DMS53 treated with DMSO at 0.1 percent for 48 hours (cell line): Measurements from ENCODE around the gene TIFAB.

Source experiments
- DNase-seq: peaks from one replicate; lab custom pipeline; 2025; ENCODE audit not compliant: unreplicated experiment; lab: John Stamatoyannopoulos, UW

TIFAB gene

DNA sequence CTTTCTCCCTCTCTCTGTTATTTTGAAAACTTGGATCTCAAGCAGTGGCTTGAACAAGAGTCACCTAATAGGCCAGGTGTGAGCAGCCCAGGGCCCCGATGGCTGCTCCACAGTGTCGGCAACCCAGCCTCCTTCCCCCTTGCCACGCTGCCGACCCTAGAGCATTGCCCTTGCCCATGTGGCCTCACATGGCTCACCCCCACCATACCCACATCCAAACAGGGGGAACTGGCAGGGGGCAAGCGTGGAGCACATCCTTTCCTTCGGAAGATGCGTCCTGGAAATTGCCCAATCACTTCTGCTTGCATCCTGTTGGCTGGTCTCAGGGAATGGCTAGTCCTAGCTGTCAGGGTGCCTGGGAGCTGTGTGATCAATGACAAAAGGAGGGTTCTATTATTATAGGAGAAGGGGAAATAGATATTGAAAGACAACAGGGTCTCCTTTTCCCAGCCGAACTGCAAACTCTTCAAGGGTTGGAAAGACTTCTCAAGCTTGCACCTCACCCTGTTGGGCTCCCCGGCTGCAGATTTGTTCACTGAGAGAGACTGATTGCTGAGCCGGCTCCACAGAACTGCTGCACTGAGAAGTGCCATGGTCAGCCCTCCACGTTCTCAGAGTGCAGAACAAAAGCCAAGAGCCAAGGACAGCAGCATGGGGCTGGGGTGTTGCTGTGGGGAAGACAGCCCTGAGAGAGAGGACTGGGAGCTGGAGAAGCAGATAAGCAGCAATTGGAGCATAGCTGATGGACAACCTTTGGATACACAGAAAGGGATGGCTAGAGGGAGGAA is 8.3 kb upstream of the TIFAB start:
- no peak for DNase-seq

GRCh38 chr5:135458921-135459331 is 6.8 kb upstream of the TIFAB start:
- no peak for DNase-seq

DNA sequence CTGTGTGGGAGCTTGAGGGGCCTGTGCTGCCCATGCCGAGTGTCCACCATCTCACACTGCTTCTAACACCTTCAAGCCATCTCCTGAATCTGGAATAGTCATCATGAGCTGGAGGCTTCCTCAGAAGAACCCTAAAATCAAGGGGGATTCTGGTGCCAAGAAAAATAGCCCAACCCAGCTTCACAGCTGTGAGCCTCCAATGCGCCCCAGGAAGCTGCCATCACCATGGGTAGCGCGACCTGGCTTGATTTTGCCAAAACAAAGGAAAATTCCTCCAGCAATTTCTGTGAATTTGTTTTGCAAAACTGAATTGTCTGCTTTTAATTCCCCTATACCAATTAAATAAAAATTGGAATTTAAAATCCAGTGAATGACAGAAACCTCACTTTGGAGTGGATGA is 6.2 kb upstream of the TIFAB start:
- DNase-seq: no peak

DNA sequence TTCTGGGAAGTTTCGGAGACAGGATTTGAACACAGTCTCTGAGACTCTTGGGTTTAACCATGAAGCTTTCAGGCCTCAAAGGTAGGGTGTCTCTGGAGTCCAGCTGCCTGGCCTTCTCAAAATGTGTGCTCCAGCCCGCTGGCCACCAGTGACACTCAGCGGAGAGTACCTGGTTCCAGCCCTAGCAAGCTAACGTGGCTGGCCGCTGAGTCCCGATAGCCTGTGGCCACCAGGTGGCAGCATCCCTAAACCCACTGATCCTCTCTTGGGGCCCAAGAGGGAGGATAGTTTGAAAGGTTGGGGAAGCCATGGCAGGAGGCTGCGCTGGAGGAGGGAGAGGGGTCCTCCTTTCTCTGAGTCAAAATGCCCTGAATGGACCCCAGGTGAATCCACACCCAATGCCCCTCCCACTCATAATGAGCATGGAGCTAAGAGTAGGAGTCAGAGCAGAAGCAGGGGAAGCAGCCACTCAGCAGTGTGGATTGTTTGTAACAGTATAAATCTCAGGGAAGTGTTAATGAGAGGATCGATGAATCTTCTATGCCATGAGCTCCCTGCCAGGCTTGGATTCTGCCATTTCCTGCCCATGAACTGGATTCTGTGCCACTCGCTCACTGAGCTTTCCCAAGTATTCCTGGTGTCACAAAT is 5.4 kb upstream of the TIFAB start:
- peak; percentile 75 for DNase-seq

- DNase-seq: no peak
Measured at GRCh38 chr5:135456238-135457099, 4.3 kb upstream of the TIFAB start.

DNA sequence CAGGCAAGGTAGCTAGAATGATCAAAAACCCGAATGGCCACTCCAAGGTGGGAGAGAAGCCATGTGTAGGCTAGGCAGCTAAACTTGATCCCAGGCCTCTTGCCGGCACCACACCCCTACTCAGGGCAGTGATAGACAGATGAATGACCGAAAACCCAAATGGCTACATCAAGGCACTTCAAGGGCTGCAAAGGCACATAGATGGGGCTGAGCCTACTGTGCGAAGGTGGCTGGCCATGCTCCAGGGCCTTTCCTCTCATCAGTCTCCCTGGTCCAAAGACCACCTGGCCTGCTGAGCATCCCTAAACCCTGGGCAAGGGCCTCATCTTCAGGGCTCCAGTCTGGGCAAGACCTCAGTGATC is 3.7 kb upstream of the TIFAB start:
- no peak for DNase-seq

DNA sequence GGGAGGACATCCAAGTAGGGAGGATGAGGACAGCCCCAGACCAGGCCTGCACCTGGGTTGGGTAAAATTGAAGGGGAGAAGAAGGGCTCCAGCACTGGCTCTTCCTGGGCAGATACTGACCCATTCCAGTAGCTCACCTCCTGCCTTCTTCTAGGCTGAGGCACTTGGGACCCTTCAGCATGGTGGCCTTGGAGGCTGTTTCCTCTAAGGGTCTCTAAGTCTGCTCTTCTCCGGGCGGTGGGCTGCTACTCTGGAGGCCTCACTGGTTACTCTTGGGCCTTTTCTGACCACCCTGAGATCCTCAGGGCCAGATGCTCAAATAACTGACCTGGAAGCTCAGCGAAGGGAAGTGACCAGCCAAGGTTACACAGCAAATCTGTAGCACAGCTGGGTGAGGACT is 2.8 kb upstream of the TIFAB start:
- no peak for DNase-seq

GRCh38 chr5:135453613-135454012 is 1.5 kb upstream of the TIFAB start:
- no peak for DNase-seq

DNA sequence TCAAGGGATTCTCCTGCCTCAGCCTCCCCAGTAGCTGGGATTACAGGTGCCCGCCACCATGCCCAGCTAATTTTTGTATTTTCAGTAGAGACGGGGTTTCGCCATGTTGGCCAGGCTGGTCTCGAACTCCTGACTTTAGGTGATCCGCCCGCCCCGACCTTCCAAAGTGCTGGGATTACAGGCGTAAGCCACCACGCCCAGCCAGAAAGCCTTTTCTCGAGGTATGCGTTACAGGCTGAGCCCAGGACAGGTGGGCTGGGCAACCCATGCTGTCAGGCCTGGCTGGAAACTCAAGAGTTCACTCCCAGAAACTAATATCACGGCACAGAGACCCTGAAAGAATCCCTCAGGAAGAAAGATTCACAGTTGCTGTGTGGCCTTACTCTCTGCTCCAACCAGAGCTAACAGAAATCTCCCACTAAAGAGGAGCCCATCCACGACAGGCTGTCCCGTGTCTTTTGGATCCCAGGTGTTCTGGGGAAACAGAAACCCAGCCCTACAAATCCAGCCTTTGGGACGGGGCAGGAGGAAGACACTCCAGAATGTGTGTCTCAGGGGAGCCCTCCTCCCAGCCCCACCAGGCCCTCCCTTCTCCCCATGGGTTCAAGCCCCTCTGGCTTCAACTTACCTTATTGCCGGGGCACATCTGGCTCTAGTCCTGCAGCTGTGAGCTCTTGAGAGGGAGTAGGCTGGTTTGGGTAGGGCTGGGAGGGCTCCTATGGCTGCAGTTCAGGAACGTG is 400 bp downstream of the TIFAB start:
- no peak for DNase-seq

- DNase-seq: no peak
Measured at GRCh38 chr5:135450952-135451351, 1.2 kb downstream of the TIFAB start.

GRCh38 chr5:135450336-135450735 is 1.8 kb downstream of the TIFAB start:
- DNase-seq: no peak

GRCh38 chr5:135449644-135450043 is 2.5 kb downstream of the TIFAB start:
- DNase-seq: no peak

GRCh38 chr5:135448791-135449507 is 3.2 kb downstream of the TIFAB start:
- DNase-seq: no peak

- no peak for DNase-seq
Measured at GRCh38 chr5:135448071-135448739, 3.9 kb downstream of the TIFAB start.

DNA sequence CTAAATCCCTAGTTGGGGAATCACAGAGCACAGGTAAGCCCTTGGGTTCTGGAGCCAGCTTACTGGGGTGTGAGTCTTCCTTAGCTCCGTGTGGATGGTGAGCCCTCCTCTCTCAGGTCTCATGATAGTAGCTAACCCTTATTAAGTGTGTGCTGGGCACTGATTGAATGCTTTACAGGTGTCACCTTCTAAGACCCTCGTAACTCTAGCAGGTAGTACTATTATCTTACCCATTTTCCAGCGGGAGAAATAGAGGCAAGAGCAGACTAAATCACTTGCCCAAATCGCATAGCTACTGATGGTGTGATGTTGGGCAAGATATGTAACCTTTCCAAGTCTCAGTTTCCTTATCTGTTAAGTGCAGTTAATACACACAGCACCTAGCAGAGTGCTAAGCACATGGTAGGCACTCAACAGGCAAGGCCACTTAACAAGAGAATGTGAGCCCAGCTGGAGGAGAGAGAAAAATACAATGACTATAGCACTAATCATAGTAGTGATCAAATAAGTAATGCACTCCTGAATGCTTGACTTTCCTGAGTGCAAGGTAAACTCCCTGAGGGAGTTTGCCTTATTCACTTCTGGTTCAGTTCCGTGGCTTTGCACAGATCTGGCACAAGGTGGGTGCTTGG is 4.7 kb downstream of the TIFAB start, which contains the start of gene DCANP1:
DCANP1 (minus strand) TSS at position 51 of the 632 bp plus-strand sequence. CDS start 240 bp downstream, outside the sequence.
- DNase-seq: no peak

- DNase-seq: no peak
Measured at GRCh38 chr5:135446615-135447014, 5.5 kb downstream of the TIFAB start.

DNA sequence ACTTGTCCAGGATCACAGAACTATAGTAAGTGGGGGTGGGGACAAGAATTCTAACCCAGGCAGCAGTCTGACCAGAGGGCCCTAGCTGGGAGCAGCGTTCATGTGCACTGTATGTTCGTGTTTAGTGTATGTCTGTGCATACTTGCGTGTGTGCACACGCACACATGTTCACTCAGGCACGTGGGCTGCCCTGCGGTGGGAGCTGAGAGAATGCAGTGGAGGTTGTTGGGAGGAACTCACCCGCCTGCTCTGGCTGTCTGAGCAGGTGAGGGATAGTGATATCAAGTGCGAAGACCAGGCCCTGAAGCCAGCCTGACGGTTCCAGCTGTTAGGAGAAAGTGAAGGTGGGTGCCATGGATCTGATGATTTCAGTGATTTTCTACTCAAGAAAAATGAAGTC is 5.9 kb downstream of the TIFAB start:
- DNase-seq: no peak

DNA sequence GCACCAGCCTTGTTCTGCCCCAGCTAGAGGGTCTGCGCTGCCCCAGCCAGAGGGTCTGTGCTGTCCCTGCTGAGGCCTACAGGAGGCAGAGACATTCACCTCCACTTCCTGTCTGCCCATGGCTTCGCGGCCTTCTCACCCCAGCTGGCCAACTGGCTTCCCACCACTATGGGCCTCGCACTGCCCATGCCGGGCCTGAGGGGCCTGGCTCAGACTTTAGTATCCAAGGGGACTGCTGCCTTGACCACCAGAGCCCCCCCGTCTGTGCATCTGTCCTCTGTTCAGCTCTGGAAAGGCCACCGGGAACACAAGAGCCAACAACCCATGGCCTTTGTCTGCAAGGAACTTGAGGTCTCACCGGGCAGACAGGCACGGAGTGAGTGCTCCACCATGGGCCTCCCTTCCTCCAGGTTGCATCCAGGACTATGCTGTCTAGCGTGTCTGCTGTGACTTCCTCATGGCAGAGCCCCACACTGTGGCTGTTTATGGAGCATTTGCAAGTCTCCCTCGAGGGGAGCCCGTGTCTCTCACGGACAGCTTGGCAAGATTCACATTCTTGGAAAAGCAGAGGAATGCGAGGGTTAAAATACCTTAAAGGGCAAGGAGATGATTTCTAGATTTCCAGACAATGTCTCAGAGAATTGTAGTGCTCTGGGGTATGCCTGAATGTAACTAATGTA is 6.7 kb downstream of the TIFAB start:
- no peak for DNase-seq

- no peak for DNase-seq
Measured at GRCh38 chr5:135444881-135445280, 7.3 kb downstream of the TIFAB start.
